ENCODE data around the gene MPL.

MPL gene

GRCh38 chr1:43321331-43321891 is 16.2 kb upstream of the MPL start:
- TF ChIP-seq CTCF (IDR thresholded peaks at IDR 0.05; ENCODE audit: low read depth, low read length) = no peak
- H3K4me3 ChIP-seq (ENCODE audit: low read depth, low read length) = no peak overlapping the region
- in situ Hi-C loops (cut with HindIII; ENCODE audit: low sequenced_read_pairs) = no loop called here
- no peak for DNase-seq (ENCODE audit: low read depth, low spot score)

- DNase-seq (ENCODE audit: low read depth, low spot score) = no peak
- in situ Hi-C loops (cut with HindIII; ENCODE audit: low sequenced_read_pairs) = no loop called here
- TF ChIP-seq CTCF (IDR thresholded peaks at IDR 0.05; ENCODE audit: low read depth, low read length) = no peak
Observed at GRCh38 chr1:43322506-43322905, 15.1 kb upstream of the MPL start.

GRCh38 chr1:43324810-43325209 is 12.8 kb upstream of the MPL start:
- no peak for TF ChIP-seq CTCF (IDR thresholded peaks at IDR 0.05; ENCODE audit: low read depth, low read length)

More at GRCh38 chr1:43322506-43322905, 15.1 kb upstream of the MPL start:
- H3K4me3 ChIP-seq (ENCODE audit: low read depth, low read length) = no peak overlapping the region

GRCh38 chr1:43325381-43325780 is 12.2 kb upstream of the MPL start:
- in situ Hi-C loops (cut with HindIII; ENCODE audit: low sequenced_read_pairs) = no loop called here
- no peak overlapping the region for H3K4me3 ChIP-seq (ENCODE audit: low read depth, low read length)
- no peak for TF ChIP-seq CTCF (IDR thresholded peaks at IDR 0.05; ENCODE audit: low read depth, low read length)
- no peak for DNase-seq (ENCODE audit: low read depth, low spot score)

More at GRCh38 chr1:43324810-43325209, 12.8 kb upstream of the MPL start:
- in situ Hi-C loops (cut with HindIII; ENCODE audit: low sequenced_read_pairs) = no loop called here
- no peak overlapping the region for H3K4me3 ChIP-seq (ENCODE audit: low read depth, low read length)
- no peak for DNase-seq (ENCODE audit: low read depth, low spot score)

- DNase-seq (ENCODE audit: low read depth, low spot score) = no peak
- no peak overlapping the region for H3K4me3 ChIP-seq (ENCODE audit: low read depth, low read length)
- in situ Hi-C loops (cut with HindIII; ENCODE audit: low sequenced_read_pairs) = no loop called here
- TF ChIP-seq CTCF (IDR thresholded peaks at IDR 0.05; ENCODE audit: low read depth, low read length) = no peak
Observed at GRCh38 chr1:43327549-43328292, 9.9 kb upstream of the MPL start.

- in situ Hi-C loops (cut with HindIII; ENCODE audit: low sequenced_read_pairs) = no loop called here
- no peak for TF ChIP-seq CTCF (IDR thresholded peaks at IDR 0.05; ENCODE audit: low read depth, low read length)
- no peak overlapping the region for H3K4me3 ChIP-seq (ENCODE audit: low read depth, low read length)
- DNase-seq (ENCODE audit: low read depth, low spot score) = peak; percentile 84
Observed at GRCh38 chr1:43329995-43330751, 7.4 kb upstream of the MPL start.
